Esophagus squamous epithelium (tissue), 4 donors: ENCODE results near the gene UHMK1.
"Not testable (repeated sequence)": the region's sequence is repeated elsewhere in the genome, so short reads cannot be mapped to it uniquely, and the experiment has no call there.

ENCODE experiments used
- CTCF ChIP-seq, 6 experiments: fragments of 450-650 bp in 4 of 6; fragments of 200-600 bp in 2 of 6; sonication (generic) in 2 of 6; IDR thresholded peaks; one replicate each; pipeline ENCODE4 v1.5.1; 2016 to 2019; ENCODE audit warnings: antibody characterized with exemption in 6 of 6, mild to moderate bottlenecking in 4 of 6, moderate library complexity in 4 of 6
- POLR2A ChIP-seq, 4 donors: fragments of 450-650 bp; IDR thresholded peaks; one replicate each; pipeline ENCODE4 v1.6.1; 2017; ENCODE audit warnings: antibody characterized with exemption in 4 of 4, mild to moderate bottlenecking in 4 of 4, moderate library complexity in 3 of 4

GRCh38 chr1:162454361-162454760, 43.3 kb upstream of the UHMK1 start:
- TF ChIP-seq CTCF, POLR2A (IDR thresholded peaks at IDR 0.05): not testable (repeated sequence)
